Measurements from ENCODE around the gene VCAN.

VCAN gene

GRCh38 chr5:83507431-83507830, 35.9 kb downstream of the VCAN start:
- DNase-seq: no peak

GRCh38 chr5:83509540-83509939, 38.0 kb downstream of the VCAN start:
- DNase-seq: no peak

- no peak for DNase-seq
Observed at GRCh38 chr5:83510260-83510659, 38.7 kb downstream of the VCAN start.

DNA sequence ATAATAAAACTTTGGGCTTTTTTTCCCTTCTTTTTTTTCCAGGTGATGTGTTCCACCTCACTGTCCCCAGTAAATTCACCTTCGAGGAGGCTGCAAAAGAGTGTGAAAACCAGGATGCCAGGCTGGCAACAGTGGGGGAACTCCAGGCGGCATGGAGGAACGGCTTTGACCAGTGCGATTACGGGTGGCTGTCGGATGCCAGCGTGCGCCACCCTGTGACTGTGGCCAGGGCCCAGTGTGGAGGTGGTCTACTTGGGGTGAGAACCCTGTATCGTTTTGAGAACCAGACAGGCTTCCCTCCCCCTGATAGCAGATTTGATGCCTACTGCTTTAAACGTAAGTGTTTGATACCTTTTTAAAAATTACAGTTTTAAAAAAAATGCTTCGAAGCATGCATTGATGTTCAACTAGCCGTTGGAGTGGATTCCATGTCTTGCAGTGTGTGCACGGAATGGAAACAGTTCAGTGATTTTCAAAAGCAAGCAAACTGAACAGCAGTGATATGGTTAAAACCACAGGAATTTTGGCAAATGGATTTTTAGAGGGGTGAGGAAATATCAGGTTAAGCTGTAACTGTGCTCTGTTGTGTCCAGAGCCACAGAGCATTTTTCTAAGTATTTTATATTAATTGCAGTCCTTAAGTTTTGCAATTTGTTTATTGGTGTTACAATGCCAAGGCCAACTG, 40.7 kb downstream of the VCAN start:
- DNase-seq: no peak

- no peak for DNase-seq
Observed at GRCh38 chr5:83513081-83513480, 41.5 kb downstream of the VCAN start.

GRCh38 chr5:83513491-83513890, 41.9 kb downstream of the VCAN start:
- no peak for DNase-seq

DNA sequence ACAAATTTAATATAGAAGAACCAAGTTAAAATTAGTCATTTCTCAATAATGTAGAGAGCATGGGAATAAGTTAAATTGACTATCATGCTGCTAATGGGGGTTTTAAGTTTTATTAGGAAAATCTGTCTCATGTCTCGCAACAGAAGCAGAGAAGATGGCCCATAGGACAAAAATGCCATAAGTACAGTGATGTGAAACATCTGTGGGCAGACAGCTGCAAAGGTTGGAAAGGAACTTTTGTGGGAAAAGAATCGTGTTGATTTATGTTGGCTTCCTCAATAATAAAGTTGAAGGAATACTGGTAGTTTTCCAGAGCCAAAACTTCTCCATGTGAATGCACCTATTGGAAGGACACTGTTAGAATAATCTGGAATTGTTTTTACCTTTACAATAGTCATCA, 44.8 kb downstream of the VCAN start:
- no peak for DNase-seq

GRCh38 chr5:83517072-83517687, 45.6 kb downstream of the VCAN start:
- no peak for DNase-seq

- DNase-seq: no peak
Observed at GRCh38 chr5:83517688-83518085, 46.1 kb downstream of the VCAN start.

- DNase-seq: no peak
Observed at GRCh38 chr5:83518319-83519061, 46.9 kb downstream of the VCAN start.

- no peak for DNase-seq
Observed at GRCh38 chr5:83522446-83522845, 50.9 kb downstream of the VCAN start.

DNA sequence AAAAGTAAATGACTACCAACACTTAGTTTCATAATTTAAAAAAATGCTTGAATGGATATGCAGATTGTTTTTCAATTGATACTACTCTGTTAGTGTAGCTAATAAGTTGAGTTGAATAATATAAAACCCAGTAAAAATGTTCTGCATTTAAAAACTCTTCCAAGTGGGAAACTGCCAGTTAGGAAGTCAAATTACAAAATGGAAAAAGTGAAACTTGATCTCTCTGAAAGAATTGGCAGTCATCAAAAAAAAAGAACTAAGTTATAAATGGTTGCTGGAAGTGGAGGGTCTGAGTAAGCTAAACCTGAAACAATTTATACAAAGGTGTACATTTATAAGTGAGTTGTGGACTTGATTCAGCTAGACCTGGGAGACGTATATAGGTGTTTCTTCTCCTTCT, 52.4 kb downstream of the VCAN start:
- no peak for DNase-seq

- DNase-seq: no peak
Observed at GRCh38 chr5:83524345-83524744, 52.8 kb downstream of the VCAN start.

GRCh38 chr5:83524991-83525390, 53.4 kb downstream of the VCAN start:
- DNase-seq: no peak

DNA sequence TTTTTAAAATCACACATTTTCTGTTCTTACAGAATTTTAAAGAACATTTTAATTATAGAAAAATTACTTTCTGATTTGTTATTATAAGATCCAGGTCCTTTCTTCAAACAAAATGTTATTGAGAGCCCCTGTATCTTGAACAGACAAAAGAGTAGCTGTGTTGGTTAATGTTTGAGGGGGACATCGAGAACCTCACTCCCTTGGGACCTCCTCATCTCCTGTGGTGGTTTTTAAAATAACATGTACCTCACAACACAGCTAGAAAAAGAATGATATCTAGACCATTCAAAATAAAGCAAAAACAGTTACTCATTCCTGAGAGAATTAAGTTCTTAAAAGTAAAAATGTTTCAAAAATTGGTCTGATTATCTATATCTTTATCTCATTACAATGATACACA, 54.7 kb downstream of the VCAN start:
- no peak for DNase-seq

DNA sequence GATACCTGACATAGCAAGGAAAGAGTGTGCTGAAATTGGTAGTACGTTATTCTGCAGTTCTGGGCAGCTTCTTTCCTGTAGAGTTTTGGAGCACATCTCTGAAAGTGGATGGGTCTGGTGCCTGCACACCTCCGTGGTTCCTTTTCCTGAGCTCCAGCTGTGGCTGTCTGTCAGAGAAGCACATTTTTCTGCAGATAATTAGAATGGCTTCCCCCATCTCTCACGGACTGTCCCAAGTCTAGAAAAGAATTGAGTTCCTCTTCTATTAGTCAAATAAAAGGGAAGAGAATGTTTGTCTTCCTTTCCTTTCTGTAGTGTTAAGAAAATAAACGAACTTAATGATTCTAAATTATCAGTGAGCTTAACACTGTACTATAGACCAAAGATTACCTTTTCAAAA, 55.7 kb downstream of the VCAN start:
- no peak for DNase-seq

- DNase-seq: no peak
Observed at GRCh38 chr5:83527722-83528438, 56.3 kb downstream of the VCAN start.

DNA sequence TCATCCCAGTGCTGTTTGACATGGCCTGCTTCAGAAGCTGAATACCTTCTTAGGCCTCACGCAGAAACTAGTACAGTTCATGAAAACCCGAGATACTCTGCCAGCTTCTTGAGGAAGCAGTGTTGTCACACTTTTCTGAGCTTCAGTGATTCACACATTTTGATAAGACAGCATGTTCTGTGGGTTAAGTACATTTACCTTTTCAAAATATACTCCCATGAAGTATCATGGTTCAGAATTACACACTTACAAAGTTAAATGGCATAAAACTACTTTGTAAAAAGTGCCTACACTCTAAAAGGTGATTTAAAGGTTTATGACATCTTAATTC, 56.9 kb downstream of the VCAN start:
- DNase-seq: no peak

DNA sequence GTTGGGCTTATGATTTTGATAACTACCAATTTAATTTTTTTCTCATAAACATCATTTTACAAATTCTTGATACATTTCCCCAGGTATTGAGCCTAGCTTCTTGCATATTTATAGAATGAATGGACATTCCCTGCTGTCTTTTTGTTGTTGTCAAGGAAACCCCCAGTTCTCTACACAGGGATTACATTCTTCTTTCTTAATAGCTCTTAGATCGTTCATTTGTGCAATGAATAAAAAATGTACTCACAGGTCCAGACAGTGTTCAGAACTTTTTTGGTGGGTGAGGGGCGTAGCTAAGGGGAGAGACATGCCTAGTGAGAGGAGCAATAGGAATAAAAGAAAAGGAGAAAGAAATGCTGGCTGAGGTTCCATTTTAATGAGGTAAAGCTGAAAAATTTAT, 58.6 kb downstream of the VCAN start:
- DNase-seq: no peak

DNA sequence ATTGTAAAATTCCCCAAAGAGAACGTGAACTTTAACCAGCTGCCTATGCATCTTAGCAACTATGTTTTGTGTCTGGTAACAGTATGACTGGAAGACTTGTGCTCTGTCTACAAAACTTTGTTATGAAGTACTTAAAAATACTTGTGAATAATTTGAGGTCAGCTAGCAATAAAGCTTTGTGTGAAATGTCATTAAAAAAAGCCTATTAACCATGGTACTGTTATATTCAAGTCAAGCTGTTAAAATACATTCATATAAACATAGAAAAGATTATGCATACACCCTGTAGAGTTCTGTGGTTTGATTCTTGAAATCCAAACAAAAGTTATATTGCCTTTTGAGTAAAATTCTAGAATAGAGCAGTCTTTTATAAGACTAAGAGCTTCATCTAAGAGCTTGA, 60.1 kb downstream of the VCAN start:
- DNase-seq: no peak

- DNase-seq: no peak
Observed at GRCh38 chr5:83538786-83539462, 67.4 kb downstream of the VCAN start.

GRCh38 chr5:83539463-83539790, 67.9 kb downstream of the VCAN start:
- DNase-seq: no peak

GRCh38 chr5:83540105-83540504, 68.6 kb downstream of the VCAN start:
- DNase-seq: no peak
